ENCODE results near the gene NUMBL. TPM values are rescaled to one million over a fixed set of nuclear protein-coding genes. Genes with fewer than 3 reads are reported as not detected.
A peak's percentile ranks its signal among the peaks of the same experiment; 100 is the strongest.

NUMBL gene
- total and polyA plus RNA-seq, 9 of the 15 experiments (the other 6 are each of a cell fraction or from before 2014, with no cell fraction given): 0.39 to 38.6 (median 6.6) TPM

GRCh38 chr19:40687525-40688016 is 2.9 kb downstream of the NUMBL start (continued):
- TF ChIP-seq MGA (IDR thresholded peaks at IDR 0.05) (peak; percentile 76), BRD4 (IDR thresholded peaks at IDR 0.05) (no peak), VEZF1 (CRISPR knock-in tag; IDR thresholded peaks at IDR 0.05) (peak; percentile 24; the same call in 1 of the 2 replicates), MEF2D (tag; conservative IDR thresholded peaks at IDR 0.05; ENCODE audit: low read depth) (0 out of 2 replicates have a peak, but pooled peaks have one; percentile 33), HINFP (tag; conservative IDR thresholded peaks at IDR 0.05; ENCODE audit: low read depth) (no peak), RREB1 (CRISPR knock-in tag; IDR thresholded peaks at IDR 0.05) (no peak)

Data from K562 (cell line).